Erythroblast (primary cell): ENCODE measurements around the gene UCHL3.
"Not testable (repeated sequence)": the region's sequence is repeated elsewhere in the genome, so short reads cannot be mapped to it uniquely, and the experiment has no call there.

Experiments
- DNase-seq, 2 experiments: peaks; one replicate each; lab custom pipeline; 2025; lab: John Stamatoyannopoulos, UW
- GATA1 ChIP-seq: IDR thresholded peaks from 2 replicates; pipeline ENCODE4 v1.6.1; 2011; ENCODE audit warnings: low read depth, mild to moderate bottlenecking, control low read depth, low read length, moderate library complexity
- POLR2A ChIP-seq: IDR thresholded peaks from 2 replicates; pipeline ENCODE4 v1.6.1; 2011; ENCODE audit warnings: mild to moderate bottlenecking, low read length

The UCHL3 gene

GRCh38 chr13:75533861-75534260, 15.7 kb upstream of the UCHL3 start:
- DNase-seq, result no peak
- TF ChIP-seq POLR2A, result no peak
- no peak for TF ChIP-seq GATA1

- TF ChIP-seq POLR2A (peak; percentile 74), GATA1 (no peak)
- peak; percentile 84 to 88 for DNase-seq
Measured at GRCh38 chr13:75537401-75538365, 11.9 kb upstream of the UCHL3 start, which contains the start of gene COMMD6. COMMD6 (minus strand) TSS chr13:75537841; CDS start chr13:75537805, 36 bp downstream.

GRCh38 chr13:75541287-75541686, 8.3 kb upstream of the UCHL3 start:
- no peak for DNase-seq
- TF ChIP-seq GATA1 (no peak), POLR2A (no peak)

GRCh38 chr13:75541961-75542360, 7.6 kb upstream of the UCHL3 start:
- DNase-seq, result no peak
- TF ChIP-seq POLR2A, result no peak
- TF ChIP-seq GATA1, result no peak

GRCh38 chr13:75544681-75545330, 4.8 kb upstream of the UCHL3 start:
- no peak for DNase-seq

GRCh38 chr13:75545386-75545785, 4.2 kb upstream of the UCHL3 start:
- not testable (repeated sequence) for DNase-seq

More at GRCh38 chr13:75544681-75545330, 4.8 kb upstream of the UCHL3 start:
- TF ChIP-seq POLR2A (no peak), GATA1 (no peak)

GRCh38 chr13:75547917-75548316, 1.7 kb upstream of the UCHL3 start:
- no peak for DNase-seq

GRCh38 chr13:75550159-75550567, 572 bp downstream of the UCHL3 start:
- TF ChIP-seq POLR2A, result no peak
- TF ChIP-seq GATA1, result no peak
- DNase-seq, result peak; percentile 75 to 84

More at GRCh38 chr13:75547917-75548316, 1.7 kb upstream of the UCHL3 start:
- TF ChIP-seq GATA1 (no peak), POLR2A (no peak)

- no peak for DNase-seq
- TF ChIP-seq GATA1, result no peak
- TF ChIP-seq POLR2A, result no peak
Measured at GRCh38 chr13:75554464-75554863, 4.9 kb downstream of the UCHL3 start.

GRCh38 chr13:75554981-75555380, 5.4 kb downstream of the UCHL3 start:
- TF ChIP-seq GATA1 (no peak), POLR2A (no peak)

GRCh38 chr13:75555836-75556235, 6.2 kb downstream of the UCHL3 start:
- DNase-seq, result peak; percentile 29 to 34
- no peak for TF ChIP-seq GATA1
- TF ChIP-seq POLR2A, result no peak

More at GRCh38 chr13:75554981-75555380, 5.4 kb downstream of the UCHL3 start:
- DNase-seq, result peak in 1 of 2 experiments; percentile 38

GRCh38 chr13:75556961-75557360, 7.4 kb downstream of the UCHL3 start:
- TF ChIP-seq POLR2A (no peak), GATA1 (no peak)

GRCh38 chr13:75558145-75558840, 8.7 kb downstream of the UCHL3 start:
- DNase-seq, result no peak
- TF ChIP-seq POLR2A (no peak), GATA1 (no peak)

More at GRCh38 chr13:75556961-75557360, 7.4 kb downstream of the UCHL3 start:
- DNase-seq, result no peak
